ENCODE measurements around the gene GAK. TPM values are rescaled to one million over a fixed set of nuclear protein-coding genes. Genes with fewer than 3 reads are reported as not detected.

Gene GAK
- total and polyA plus RNA-seq, 2 donors from 2014 or later, result 92.0 to 124 TPM

DNA sequence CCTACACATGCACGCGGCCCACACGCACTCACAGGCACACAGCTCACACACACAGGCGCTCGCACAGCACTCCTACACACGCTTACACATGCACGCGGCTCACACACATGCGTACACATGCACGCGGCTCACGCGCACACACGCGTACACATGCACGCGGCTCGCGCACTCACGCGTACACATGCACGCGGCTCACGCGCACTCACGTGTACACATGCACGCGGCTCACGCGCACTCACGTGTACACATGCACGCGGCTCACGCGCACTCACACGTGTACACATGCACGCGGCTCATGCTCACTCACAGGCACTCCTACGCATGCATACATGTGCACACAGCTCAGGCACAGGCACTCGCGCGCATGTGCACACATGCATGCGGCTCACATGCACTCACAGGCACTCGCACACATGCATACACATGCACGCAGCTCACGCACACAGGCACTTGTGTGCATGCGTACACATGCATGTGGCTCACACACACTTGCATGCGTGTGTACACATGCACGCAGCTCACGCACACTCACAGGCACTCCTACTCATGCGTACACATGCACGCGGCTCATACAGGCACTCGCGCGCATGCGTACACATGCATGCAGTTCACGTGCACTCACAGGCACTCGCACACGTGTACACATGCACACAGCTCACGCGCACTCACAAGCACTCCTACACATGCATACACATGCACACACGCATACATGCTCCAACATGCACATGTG is 44.9 kb downstream of the GAK start:
- Histone ChIP-seq H3K9me3 (ENCODE audit: control insufficient read depth in 2 of 3, insufficient read depth in 1 of 3, low read length in 3 of 3) (no peaks in the 10 kb centered on the region), H3K27me3 (ENCODE audit: control insufficient read depth, insufficient read depth, low read length) (no peaks in the 10 kb centered on the region), H3K4me3 (ENCODE audit: low read length in 3 of 3) (no peak overlapping the region), H3K36me3 (ENCODE audit: control insufficient read depth in 2 of 3, insufficient read depth in 3 of 3, low read length in 3 of 3) (peaks cover 7 to 27% (median 22%) of the 10 kb centered on the region in 3 donors), H3K9ac (ENCODE audit: low read length in 3 of 3) (no peak overlapping the region), H3K27ac (ENCODE audit: low read depth in 2 of 2, low read length in 2 of 2) (no peak overlapping the region), H3K4me1 (ENCODE audit: control insufficient read depth in 2 of 3, insufficient read depth in 2 of 3, low read depth in 1 of 3, low read length in 3 of 3) (no peaks in the 10 kb centered on the region)
- DNase-seq (no peak), FAIRE-seq (no peak)
- TF ChIP-seq CTCF (IDR thresholded peaks at IDR 0.05; ENCODE audit: borderline replicate concordance, extremely low read depth, insufficient read depth), result no peak
- intact Hi-C loops (cut with DNase I), result no loop called here

- H3K4me1 ChIP-seq (ENCODE audit: control insufficient read depth in 2 of 3, insufficient read depth in 2 of 3, low read depth in 1 of 3, low read length in 3 of 3), result no peaks in the 10 kb centered on the region
- FAIRE-seq (no peak), DNase-seq (no peak)
- no peak overlapping the region for H3K27ac ChIP-seq (ENCODE audit: low read depth in 2 of 2, low read length in 2 of 2)
- TF ChIP-seq CTCF (IDR thresholded peaks at IDR 0.05; ENCODE audit: borderline replicate concordance, extremely low read depth, insufficient read depth), result no peak
- H3K36me3 ChIP-seq (ENCODE audit: control insufficient read depth in 2 of 3, insufficient read depth in 3 of 3, low read length in 3 of 3), result peaks cover 7 to 34% (median 26%) of the 10 kb centered on the region in 3 donors
- no peaks in the 10 kb centered on the region for H3K27me3 ChIP-seq (ENCODE audit: control insufficient read depth, insufficient read depth, low read length)
- intact Hi-C loops (cut with DNase I), result no loop called here
- no peak overlapping the region for H3K4me3 ChIP-seq (ENCODE audit: low read length in 3 of 3)
- no peak overlapping the region for H3K9ac ChIP-seq (ENCODE audit: low read length in 3 of 3)
- no peaks in the 10 kb centered on the region for H3K9me3 ChIP-seq (ENCODE audit: control insufficient read depth in 2 of 3, insufficient read depth in 1 of 3, low read length in 3 of 3)
Observed at GRCh38 chr4:886244-886643, 45.9 kb downstream of the GAK start.

DNA sequence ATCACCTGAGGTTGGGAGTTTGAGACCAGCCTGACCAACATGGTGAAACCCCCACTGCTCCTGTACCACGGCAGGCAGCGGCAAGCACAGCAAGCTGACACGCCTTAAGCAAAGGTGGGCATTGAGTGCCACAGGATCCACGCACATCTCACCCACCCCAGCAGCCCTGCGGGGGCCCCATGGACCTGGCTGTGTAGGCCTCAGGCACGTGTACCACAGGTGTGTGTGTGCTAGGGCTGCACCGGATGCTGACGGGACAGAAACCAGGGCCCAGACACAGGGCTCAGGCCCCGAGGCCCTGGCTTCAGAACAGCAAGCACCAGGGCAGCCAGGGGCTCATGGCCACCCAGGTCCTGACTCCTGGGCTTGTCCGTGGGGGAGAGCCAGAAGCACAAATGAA is 46.8 kb downstream of the GAK start:
- H3K27me3 ChIP-seq (ENCODE audit: control insufficient read depth, insufficient read depth, low read length), result no peaks in the 10 kb centered on the region
- no peak for TF ChIP-seq CTCF (IDR thresholded peaks at IDR 0.05; ENCODE audit: borderline replicate concordance, extremely low read depth, insufficient read depth)
- no peak overlapping the region for H3K27ac ChIP-seq (ENCODE audit: low read depth in 2 of 2, low read length in 2 of 2)
- intact Hi-C loops (cut with DNase I), result no loop called here
- no peak overlapping the region for H3K9ac ChIP-seq (ENCODE audit: low read length in 3 of 3)
- H3K4me3 ChIP-seq (ENCODE audit: low read length in 3 of 3), result no peak overlapping the region
- no peaks in the 10 kb centered on the region for H3K9me3 ChIP-seq (ENCODE audit: control insufficient read depth in 2 of 3, insufficient read depth in 1 of 3, low read length in 3 of 3)
- DNase-seq, result no peak
- peaks cover 7 to 37% (median 26%) of the 10 kb centered on the region in 3 donors for H3K36me3 ChIP-seq (ENCODE audit: control insufficient read depth in 2 of 3, insufficient read depth in 3 of 3, low read length in 3 of 3)
- H3K4me1 ChIP-seq (ENCODE audit: control insufficient read depth in 2 of 3, insufficient read depth in 2 of 3, low read depth in 1 of 3, low read length in 3 of 3), result no peaks in the 10 kb centered on the region
- FAIRE-seq, result no peak
